GM19467 (cell line): ENCODE data around the gene CDKN1B.
A peak's percentile ranks its signal among the peaks of the same experiment; 100 is the strongest.

Source experiments
- ATAC-seq: cut with Tn5 transposase; IDR thresholded peaks from one replicate; pipeline ENCODE4 v1.9.1; 2021; ENCODE audit warnings: mild to moderate bottlenecking, moderate library complexity; ENCODE audit not compliant: unreplicated experiment

Gene CDKN1B

GRCh38 chr12:12716793-12717585, at the start of gene CDKN1B:
CDKN1B (plus strand) TSS chr12:12717368; CDS start chr12:12717840, 472 bp downstream.
- ATAC-seq, result peak; percentile 40

GRCh38 chr12:12668005-12668404, 49.2 kb upstream of the CDKN1B start:
- ATAC-seq, result no peak

- ATAC-seq, result no peak
Observed at GRCh38 chr12:12669020-12669419, 48.1 kb upstream of the CDKN1B start.

- no peak for ATAC-seq
Observed at GRCh38 chr12:12671850-12672660, 45.1 kb upstream of the CDKN1B start.

- ATAC-seq, result no peak
Observed at GRCh38 chr12:12673296-12673695, 43.9 kb upstream of the CDKN1B start.

GRCh38 chr12:12676605-12677004, 40.6 kb upstream of the CDKN1B start:
- no peak for ATAC-seq

GRCh38 chr12:12681061-12681765, 36.0 kb upstream of the CDKN1B start:
- ATAC-seq, result no peak

- no peak for ATAC-seq
Observed at GRCh38 chr12:12682284-12682683, 34.9 kb upstream of the CDKN1B start.

- ATAC-seq, result no peak
Observed at GRCh38 chr12:12683136-12683697, 34.0 kb upstream of the CDKN1B start.

- no peak for ATAC-seq
Observed at GRCh38 chr12:12683725-12684124, 33.4 kb upstream of the CDKN1B start.

- no peak for ATAC-seq
Observed at GRCh38 chr12:12684375-12685106, 32.6 kb upstream of the CDKN1B start.

- no peak for ATAC-seq
Observed at GRCh38 chr12:12685305-12685704, 31.9 kb upstream of the CDKN1B start.

GRCh38 chr12:12686472-12686871, 30.7 kb upstream of the CDKN1B start:
- no peak for ATAC-seq

GRCh38 chr12:12686925-12687324, 30.2 kb upstream of the CDKN1B start:
- ATAC-seq, result no peak

GRCh38 chr12:12689647-12690300, 27.4 kb upstream of the CDKN1B start:
- ATAC-seq, result no peak

GRCh38 chr12:12691549-12691948, 25.6 kb upstream of the CDKN1B start:
- ATAC-seq, result no peak

- ATAC-seq, result no peak
Observed at GRCh38 chr12:12693111-12693671, 24.0 kb upstream of the CDKN1B start.

- peak; percentile 63 for ATAC-seq
Observed at GRCh38 chr12:12696562-12697383, 20.4 kb upstream of the CDKN1B start.

GRCh38 chr12:12699345-12699744, 17.8 kb upstream of the CDKN1B start:
- ATAC-seq, result no peak
